Limb (tissue), 2 donors: ENCODE measurements around the gene GORASP2.
"Not testable (repeated sequence)": the region's sequence is repeated elsewhere in the genome, so short reads cannot be mapped to it uniquely, and the experiment has no call there.

Experiments used
- DNase-seq, 2 donors: peaks; one replicate each; pipeline ENCODE4 v3.0.0-alpha.2; 2016; ENCODE audit errors: extremely low spot score in 2 of 2

The GORASP2 gene

GRCh38 chr2:170928824-170929685 lies at the start of gene GORASP2:
TSS of gene GORASP2 (plus strand) at chr2:170929253. CDS start at chr2:170929341, 88 bp downstream.
- DNase-seq, result peak; percentile 99 to 100

GRCh38 chr2:170881840-170882239 lies 47.2 kb upstream of the GORASP2 start:
- DNase-seq, result no peak

GRCh38 chr2:170882758-170883157 lies 46.3 kb upstream of the GORASP2 start:
- no peak for DNase-seq

- no peak for DNase-seq
These were observed 45.4 kb upstream of the GORASP2 start for GRCh38 chr2:170883683-170884082.

- no peak for DNase-seq
These were observed 43.8 kb upstream of the GORASP2 start for GRCh38 chr2:170885130-170885791.

- DNase-seq, result no peak
These were observed 42.7 kb upstream of the GORASP2 start for GRCh38 chr2:170886386-170886785.

GRCh38 chr2:170887496-170887895 lies 41.6 kb upstream of the GORASP2 start:
- DNase-seq, result no peak

- no peak for DNase-seq
These were observed 41.2 kb upstream of the GORASP2 start for GRCh38 chr2:170887896-170888295.

GRCh38 chr2:170891893-170892292 lies 37.2 kb upstream of the GORASP2 start:
- no peak for DNase-seq

GRCh38 chr2:170892391-170892951 lies 36.6 kb upstream of the GORASP2 start:
- DNase-seq, result no peak

GRCh38 chr2:170895023-170895757 lies 33.9 kb upstream of the GORASP2 start:
- DNase-seq, result peak in 1 of 2 donors; percentile 15

- DNase-seq, result no peak
These were observed 32.4 kb upstream of the GORASP2 start for GRCh38 chr2:170896622-170897021.

GRCh38 chr2:170897108-170897507 lies 31.9 kb upstream of the GORASP2 start:
- no peak for DNase-seq

- DNase-seq, result no peak
These were observed 23.2 kb upstream of the GORASP2 start for GRCh38 chr2:170905864-170906263.

GRCh38 chr2:170911314-170911889 lies 17.7 kb upstream of the GORASP2 start:
- DNase-seq, result no peak

- not testable (repeated sequence) for DNase-seq
These were observed 13.9 kb upstream of the GORASP2 start for GRCh38 chr2:170914994-170915666.

GRCh38 chr2:170917219-170917913 lies 11.7 kb upstream of the GORASP2 start:
- DNase-seq, result no peak

- no peak for DNase-seq
These were observed 11.1 kb upstream of the GORASP2 start for GRCh38 chr2:170917957-170918356.

- DNase-seq, result not testable (repeated sequence)
These were observed 7.2 kb upstream of the GORASP2 start for GRCh38 chr2:170921873-170922272.
